DMS 273 (cell line): ENCODE data around the gene STK11IP.

Experiments used
- DNase-seq: peaks from one replicate; lab custom pipeline; 2025; ENCODE audit not compliant: unreplicated experiment; lab: John Stamatoyannopoulos, UW

Gene STK11IP

DNA sequence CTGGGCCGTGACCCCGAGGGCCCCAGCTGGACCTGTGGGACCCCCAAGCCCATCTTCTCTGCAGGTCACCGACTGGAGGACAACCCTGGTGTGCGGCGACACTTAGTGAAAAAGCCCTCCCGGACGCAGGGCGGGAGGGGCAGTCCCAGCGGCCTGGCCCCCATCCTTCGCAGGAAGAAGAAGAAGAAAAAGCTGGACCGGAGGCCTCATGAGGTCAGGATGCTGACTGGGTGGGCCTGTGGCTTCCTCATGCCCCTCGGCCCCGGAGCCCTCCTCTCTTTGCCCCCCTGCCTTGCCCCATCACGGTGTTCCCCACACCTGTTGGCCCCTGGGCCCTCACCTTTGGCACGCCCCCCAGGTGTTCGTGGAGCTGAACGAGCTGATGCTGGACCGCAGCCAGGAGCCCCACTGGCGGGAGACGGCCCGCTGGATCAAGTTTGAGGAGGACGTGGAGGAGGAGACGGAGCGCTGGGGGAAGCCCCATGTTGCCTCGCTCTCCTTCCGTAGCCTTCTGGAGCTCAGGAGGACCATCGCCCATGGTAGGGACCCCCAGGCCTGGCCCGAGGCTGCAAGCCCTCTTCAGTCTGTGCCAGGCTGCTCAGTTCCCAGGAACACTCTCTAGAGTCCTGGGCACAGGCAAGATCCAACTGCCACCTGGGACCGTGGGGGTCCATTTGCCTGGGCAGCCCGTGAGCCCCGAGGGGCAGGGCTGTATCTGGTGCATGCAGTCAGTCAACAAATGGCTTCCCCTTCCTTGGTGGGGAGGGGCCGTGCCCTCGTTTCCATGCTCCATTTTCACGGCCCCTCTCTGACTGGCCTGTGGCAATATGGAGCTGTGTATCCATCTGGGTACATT is 34.5 kb downstream of the STK11IP start:
- no peak for DNase-seq

DNA sequence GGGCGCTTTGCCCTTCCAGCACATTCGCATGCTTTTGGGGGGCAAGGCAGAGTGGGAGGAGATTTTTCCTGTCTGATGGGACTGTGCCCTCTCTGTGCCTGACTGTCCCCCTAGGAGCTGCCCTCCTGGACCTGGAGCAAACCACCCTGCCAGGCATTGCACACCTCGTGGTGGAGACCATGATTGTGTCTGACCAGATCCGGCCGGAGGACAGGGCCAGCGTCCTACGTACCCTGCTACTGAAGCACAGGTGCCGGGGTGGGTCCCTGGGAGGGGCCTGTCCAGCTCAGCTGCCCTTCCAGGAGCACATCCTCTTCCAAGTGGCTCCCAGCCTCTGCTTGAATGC is 35.1 kb downstream of the STK11IP start:
- no peak for DNase-seq

DNA sequence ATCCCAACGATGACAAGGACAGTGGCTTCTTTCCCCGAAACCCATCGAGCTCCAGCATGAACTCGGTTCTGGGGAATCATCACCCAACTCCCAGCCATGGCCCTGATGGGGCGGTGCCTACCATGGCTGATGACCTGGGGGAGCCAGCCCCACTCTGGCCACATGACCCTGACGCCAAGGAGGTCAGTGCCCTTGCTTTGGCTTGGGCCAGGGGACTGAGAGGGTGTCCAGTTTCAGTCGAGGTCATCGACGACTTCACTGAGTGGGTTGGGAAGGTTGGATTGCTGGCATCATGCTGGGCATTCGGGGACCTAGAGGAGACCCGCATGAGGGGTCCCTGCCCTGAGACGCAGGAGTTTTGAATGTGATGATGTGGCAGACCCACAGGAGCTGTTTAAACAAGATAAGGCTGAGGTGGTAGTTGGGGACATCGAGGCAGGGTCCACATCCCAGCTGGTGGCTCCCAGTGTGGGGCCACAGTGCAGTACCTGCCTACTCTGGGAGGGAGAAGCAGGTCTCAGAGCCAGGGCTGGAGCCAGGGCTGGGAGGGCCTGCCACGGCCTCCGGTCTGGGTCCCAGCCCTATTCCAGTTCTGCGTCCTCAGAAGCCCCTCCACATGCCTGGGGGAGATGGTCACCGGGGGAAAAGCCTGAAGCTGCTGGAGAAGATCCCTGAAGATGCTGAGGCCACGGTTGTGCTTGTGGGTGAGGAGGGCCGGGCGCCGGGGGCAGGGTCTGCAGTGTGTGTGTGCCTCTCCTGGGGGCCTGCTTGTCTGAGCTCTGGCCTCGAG is 35.8 kb downstream of the STK11IP start:
- no peak for DNase-seq

DNA sequence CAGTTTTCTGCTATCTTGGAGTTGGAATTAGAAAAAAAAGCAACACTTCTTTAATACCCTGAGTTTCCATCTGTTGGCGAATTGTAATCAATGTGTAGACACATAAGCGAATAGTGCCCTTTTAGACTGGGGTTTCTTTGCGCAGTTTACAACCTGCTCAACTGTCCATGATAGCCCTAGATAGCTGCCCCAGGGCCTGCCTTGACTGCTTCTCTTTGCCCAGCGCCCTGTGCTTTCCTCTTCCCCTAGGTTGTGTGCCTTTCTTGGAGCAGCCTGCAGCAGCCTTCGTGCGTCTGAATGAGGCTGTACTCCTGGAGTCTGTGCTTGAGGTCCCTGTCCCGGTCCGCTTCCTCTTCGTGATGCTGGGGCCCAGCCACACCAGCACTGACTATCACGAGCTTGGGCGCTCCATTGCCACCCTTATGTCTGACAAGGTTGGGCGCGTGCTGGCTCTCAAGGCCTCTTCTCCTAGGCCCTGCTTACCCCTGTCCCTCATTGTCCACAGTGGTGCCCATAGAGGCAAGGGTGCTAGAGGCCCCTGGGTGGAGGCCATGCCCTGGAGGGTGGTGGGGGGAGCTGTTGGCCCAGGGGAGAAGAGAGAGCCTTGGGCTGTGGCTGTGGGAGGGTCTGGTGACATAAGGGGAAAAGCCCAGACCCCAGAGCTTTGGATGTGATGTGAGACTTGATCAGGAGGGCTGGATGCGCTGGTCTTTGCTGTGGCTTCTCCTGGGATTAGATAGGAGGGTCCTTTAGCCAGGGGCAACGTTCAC is 36.7 kb downstream of the STK11IP start:
- no peak for DNase-seq

DNA sequence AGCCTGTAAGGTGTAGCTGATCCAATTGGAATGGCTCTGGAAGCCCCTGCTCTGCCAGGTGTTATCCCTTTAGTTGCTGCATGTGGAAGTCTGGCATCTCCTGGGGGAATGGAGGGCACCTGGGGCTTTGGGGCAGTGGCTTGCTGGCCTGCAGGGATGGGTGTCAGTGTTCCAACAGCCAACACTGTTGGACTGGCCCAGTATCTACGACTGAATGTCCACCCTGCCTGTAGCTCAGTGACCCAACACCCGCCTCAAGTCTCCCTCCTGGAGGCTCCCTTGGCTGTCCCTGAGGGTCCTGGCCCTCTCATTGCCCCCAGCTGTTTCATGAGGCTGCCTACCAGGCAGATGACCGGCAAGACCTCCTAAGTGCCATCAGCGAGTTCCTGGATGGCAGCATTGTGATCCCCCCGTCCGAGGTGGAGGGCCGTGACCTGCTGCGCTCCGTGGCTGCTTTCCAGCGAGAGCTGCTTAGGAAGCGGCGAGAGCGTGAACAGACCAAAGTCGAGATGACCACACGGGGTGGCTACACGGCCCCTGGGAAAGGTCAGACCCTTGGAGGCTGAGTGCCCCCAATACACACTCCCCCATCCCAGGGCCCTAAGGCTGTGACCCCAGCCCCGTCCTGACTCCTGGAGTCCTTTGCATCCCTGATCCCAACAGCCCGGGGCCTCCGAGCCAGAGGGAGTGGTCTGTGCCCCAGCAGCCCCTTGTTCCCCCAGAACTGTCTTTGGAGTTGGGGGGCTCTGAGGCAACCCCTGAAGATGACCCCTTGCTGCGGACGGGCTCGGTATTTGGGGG is 37.5 kb downstream of the STK11IP start:
- DNase-seq: no peak

DNA sequence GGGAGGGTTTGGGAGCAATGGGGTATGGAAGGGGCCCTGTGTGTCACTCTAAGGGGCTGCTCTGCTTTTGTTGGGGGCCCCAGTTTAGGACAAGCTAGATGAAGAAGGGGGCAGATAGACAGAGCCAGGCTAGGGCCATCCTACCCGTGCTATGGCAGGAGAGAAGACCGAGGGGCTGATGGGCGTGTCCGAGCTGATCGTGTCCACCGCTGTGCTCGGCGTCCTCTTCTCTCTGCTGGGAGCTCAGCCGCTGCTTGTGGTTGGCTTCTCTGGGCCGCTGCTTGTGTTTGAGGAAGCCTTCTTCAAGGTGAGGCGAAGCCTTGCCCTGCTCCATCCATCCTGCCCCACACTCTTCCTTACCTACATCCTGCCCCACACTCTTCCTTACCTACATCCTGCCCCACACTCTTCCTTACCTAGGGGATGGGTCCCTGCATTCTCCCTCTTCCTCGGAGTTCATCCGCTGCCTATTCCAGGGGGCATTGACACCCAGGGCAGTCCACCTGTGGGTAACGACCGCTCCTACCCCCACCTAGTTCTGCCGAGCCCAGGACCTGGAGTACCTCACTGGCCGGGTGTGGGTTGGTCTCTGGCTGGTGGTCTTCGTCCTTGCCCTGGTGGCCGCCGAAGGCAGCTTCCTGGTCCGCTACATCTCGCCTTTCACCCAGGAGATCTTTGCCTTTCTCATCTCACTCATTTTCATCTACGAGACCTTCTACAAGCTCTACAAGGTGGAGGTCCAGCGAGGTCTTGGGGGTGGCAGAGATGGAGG is 38.7 kb downstream of the STK11IP start:
- no peak for DNase-seq

DNA sequence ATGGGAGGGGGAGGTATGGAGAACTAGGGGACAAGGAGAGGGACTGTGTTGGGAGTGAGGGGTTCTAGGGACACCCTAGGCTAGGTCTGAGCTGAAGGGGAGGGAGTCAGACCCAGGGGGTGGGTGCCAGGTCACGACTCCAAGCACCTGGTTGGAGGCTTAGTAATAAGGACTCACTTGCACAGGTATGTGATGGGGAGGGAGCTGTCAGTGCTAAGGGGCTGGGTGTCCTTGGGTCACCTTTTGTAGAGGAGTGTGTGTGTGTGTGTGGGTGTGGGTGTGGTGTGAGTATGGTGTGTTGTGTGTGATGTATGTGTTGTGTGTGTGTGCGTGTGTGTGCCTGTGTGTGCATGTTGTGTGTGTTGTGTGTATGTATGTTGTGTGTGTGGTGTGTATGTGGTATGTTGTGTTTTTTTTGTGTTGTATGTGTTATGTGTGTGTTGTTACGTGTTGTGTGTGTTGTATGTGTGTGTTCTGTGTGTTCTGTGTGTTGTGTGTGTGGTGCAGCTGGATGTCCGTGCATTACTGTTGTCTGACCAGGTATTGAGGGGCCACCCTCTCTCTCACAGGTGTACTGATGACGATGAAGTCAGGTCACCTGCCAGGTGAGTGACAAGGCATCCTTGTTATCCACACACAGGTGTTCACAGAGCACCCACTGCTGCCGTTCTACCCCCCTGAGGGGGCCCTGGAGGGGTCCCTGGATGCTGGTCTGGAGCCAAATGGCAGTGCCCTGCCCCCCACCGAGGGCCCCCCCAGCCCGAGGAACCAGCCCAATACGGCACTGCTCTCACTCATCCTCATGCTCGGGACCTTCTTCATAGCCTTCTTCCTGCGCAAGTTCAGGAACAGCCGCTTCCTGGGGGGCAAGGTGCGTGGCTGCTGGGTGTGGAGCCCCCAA is 39.5 kb downstream of the STK11IP start:
- no peak for DNase-seq

DNA sequence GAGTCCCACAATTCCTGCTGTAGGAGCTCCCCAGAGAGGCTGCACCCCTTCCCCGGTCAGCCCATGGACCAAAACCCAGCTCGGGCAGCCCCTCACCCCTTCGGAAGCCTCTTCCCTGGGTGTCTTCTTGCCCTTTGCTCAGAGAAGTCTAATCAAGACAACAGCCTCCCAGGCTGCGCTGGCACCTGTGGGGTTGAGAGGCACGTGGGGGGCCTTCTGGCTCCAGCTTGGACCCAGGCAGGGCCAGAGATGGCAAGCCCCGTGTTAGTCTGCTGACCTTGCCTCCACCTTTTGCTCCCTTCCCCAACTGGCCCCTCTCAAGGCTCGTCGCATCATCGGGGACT is 40.2 kb downstream of the STK11IP start:
- DNase-seq: no peak

DNA sequence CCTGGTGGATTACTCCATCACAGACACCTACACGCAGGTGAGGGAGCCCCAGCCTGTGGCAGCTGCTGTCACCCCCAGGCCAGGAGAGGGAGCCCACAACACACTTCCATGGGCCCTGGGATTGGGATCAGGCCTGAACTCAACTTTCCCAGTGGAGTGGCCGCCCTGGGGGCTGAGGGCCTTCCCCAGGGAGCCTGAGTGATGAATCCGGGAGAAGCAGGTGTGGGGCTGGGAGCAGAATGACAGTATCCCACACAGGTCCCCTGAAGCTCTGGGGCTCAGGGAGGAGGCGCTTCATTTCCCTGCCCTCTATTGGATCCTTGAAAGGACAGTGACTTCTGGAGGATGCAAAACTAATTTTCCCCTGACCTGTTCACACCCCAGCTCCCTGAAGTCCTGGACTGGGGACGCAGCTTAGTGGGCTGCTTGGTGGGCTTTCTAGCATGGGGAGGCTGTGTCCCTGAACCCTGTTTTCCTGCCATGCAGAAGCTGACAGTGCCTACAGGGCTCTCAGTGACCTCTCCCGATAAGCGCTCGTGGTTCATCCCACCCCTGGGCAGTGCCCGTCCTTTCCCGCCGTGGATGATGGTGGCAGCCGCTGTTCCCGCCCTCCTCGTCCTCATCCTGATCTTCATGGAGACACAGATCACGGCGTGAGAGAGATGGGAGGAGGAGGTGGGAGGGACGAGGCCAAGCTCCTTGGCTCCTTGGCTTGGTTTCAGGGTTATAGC is 40.7 kb downstream of the STK11IP start:
- DNase-seq: peak; percentile 22

DNA sequence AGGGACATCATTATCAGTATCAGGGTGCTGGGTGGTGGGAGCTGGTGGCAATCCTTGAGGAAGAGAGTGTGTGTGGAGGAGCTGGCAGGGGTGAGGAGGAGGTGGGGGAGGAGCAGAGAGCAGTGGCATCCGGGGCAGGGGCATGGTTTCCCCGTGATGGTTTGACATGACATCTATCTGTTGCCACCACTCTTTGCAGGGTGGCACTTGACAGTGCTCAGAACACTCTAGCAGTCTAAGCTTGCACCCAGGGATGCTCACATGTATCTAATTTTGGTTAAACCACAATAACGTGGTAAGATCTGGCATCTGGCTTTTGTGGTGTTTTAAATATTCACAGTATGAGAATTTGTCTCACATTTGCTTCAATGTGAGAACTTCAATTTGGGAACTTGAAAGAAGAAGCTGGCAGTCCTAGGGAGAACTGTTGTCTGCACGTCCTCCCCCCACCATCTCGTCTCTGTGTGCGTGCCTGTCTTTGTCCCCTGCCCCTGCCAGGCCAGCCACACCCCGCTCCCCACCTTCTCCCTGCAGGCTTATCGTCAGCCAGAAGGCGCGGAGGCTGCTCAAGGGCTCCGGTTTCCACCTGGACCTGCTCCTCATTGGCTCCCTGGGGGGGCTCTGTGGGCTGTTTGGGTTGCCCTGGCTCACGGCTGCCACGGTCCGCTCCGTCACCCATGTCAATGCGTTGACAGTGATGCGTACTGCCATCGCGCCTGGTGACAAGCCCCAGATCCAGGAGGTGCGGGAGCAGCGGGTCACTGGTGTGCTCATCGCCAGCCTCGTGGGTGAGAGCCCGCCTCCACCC is 41.5 kb downstream of the STK11IP start:
- DNase-seq: no peak

DNA sequence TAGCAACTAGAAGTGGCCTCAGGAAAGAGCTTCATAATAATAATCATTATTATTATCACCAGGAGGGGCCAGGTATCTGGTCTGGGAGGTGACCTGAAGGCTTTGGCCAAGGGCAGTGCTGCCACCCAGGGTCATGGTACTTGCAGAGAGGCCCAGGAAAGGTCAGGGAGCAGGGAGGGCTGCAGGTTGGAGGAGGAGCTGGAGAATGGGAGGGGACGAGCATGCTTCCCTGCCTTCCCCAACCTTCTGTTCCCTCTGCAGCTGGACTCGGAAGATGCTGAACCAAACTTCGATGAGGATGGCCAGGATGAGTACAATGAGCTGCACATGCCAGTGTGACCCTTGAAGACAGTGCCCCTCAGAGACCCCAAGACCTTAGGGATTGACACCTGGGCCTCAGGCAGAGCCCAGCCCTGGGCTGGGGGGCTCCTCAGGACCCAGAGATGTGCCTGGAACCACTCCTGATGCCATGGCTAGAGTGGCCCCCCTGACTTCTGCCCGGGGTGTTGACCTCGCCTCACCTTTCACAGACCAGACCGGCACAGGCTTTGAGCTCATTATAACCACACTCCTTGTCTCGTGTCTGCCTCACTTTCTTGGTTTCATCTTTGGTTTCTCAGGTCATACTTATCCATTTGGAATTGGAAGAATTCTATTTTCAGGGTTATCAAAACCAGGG is 43.9 kb downstream of the STK11IP start:
- no peak for DNase-seq

DNA sequence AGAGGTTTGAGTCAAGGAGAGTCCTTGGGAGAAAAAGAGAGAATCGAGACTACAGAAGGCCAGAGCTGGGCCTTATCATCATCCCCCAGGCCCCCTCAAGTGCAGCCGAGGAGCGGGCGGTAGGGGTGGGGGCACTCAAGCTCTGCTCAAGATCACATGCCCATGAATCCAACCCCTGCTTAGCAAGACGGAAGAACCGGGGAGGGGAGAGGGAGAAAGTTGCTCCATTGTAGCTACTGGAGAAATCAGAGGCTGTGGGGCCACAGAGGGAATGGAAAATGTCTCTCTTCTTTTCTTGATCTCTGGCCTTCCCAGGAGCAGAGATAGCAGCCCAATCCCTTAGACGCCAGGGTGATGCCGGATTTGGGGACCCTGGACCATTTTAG is 44.4 kb downstream of the STK11IP start:
- DNase-seq: no peak

DNA sequence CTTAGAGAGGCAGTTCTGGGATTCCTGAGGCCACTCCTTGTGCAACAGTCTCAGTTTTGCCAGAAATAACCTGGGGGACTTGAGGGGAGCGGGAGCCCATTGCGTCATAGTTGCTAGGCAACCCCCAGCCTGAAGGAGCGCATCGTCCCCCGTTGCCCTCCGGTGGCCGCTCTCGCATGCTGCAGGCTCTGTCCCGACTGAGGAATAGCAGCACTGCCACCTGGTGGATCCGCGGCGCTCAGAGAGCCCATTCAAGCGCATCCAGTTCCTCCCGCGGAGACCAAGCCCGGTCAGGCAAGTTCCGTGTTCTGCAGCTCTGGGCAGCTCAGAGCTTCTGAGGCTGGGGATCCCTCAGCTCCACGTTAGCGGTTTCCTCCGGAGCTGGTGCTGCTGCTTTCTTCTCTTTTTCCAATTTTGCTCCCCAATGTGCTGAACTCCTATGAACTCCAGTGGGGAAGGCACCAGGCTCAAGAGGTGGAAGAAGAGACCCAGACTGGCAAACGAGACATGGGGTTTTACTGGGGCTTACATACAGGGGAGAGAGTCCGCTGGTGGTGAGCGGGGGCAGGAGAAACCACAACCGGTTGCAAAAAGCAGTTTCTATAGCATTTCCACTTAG is 44.9 kb downstream of the STK11IP start:
- peak; percentile 97 for DNase-seq

DNA sequence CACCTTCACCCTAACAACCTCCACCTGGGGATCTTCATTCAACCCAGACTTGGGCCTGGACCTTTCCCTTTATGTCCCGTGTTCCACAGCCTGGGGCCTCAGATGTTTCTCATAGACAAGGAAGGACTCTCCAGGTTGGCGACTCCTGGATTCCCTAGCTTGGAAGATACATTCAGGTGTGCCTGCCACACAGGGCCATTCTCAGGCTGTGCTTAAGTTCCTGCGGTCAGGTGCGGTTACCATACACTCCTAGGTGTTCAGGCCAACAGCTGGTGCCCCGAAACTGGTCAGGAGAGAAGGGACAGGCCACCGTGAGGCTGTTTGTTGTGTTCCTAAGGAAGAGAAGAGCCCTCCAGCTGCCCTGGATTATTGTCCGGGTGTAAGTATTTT is 45.4 kb downstream of the STK11IP start:
- no peak for DNase-seq

DNA sequence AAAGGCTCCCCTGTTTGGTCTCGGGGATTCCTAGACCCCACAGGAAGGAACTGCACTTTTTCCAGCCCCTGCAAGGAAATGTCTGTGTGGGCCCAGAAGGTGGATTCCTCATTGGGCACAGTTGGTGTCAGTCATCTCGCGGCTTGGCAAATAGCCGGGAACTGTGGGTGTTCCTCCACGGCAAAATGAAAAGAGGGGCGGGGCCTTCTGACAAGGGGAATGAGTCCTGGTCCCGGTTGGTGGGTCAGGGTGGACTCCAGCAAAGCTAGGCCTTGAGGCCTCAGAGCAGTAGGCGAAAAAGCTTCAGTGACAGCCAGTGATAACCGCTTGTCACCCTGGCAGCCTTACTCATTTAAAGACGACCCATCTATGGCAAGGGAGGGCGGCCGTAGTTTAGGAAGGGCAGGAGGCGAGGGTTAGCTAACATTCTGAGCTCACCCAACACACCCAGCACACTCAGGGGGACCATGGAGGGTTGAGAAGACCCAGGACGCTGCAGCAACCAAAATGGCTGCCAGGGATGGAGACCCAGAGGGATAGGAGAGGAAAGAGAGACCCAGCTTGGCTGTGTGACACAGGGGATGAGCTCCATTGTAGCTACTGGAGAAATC is 46.2 kb downstream of the STK11IP start:
- DNase-seq: peak; percentile 17

DNA sequence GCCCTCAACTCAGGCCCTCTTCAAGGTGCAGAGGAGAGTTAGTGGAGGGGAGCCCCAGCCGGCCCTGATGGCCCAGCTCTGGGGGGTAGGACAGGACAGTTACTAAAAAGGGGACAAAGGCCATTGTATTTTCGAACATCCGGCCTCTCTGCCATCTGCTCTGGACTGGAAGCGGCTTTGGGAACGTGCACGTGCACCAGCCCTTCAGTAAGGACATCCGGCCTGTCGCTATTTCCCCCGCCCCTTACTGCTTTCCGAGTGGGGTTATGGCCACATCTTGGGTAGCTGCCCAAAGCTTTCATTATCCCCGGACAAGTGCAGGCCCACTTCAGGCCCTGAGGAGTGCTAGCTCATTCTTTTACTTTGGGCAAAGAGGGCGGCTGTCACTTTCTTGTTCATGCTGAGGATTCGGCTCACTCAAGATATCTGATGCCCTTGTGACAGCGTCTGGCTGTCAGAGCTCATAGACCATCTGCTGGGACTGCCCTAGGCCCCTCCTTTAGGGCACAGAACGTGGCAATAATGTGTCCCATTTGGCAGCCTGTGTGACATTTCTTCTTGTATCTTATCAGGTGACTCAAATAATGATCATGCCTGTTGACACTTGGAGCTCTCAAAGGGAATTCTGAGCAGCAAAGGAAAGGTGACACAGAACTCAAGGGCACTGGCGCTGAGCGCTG is 47.3 kb downstream of the STK11IP start:
- peak; percentile 25 for DNase-seq
